ENCODE results near the gene NAA15. TPM values are rescaled to one million over a fixed set of nuclear protein-coding genes. Genes with fewer than 3 reads are reported as not detected.
"Not testable (repeated sequence)": the region's sequence is repeated elsewhere in the genome, so short reads cannot be mapped to it uniquely, and the experiment has no call there.

NAA15 gene
- total RNA-seq, 1 experiment from 2014 or later, result 80.6 TPM

DNA sequence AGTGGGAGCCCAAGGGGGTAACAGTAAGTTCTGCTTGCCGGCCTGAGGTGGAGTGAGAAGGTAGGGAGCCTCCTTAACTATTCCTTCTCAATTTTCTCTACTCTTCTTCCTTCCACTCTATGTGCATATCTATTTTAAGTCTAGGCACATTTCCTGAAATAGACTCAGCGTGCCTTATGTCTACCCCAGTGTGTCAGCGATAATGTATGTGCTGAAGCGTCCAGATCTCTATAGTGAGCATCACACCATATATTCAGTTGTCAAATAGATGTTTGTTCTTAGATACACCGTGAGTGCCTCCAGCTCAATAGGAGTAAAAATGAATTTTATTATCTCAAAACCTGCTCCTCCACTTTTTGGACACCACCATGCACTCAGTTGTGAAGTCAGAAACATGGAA is 101.1 kb downstream of the NAA15 start:
- POLR2A ChIA-PET, result interaction anchor here (0.8 to 1.2 kb wide), 2 partner anchors 14 to 55 kb away, joined by 3 to 5 read pairs; no protein-coding TSS in a partner anchor
- Mint-ChIP-seq H3K27me3 (ENCODE audit: insufficient read depth, unreplicated experiment) (no peaks in the 10 kb centered on the region), H3K27ac (ENCODE audit: low read depth, unreplicated experiment) (no peak overlapping the region), H3K9me3 (ENCODE audit: unreplicated experiment) (no peaks in the 10 kb centered on the region), H3K4me1 (ENCODE audit: insufficient read depth, unreplicated experiment) (no peaks in the 10 kb centered on the region), H3K36me3 (ENCODE audit: insufficient read depth, unreplicated experiment) (peaks cover 30% of the 10 kb centered on the region), H3K4me3 (ENCODE audit: unreplicated experiment) (no peak overlapping the region)
- intact Hi-C loops (cut with micrococcal nuclease), result no loop called here
- TF ChIP-seq, protein P1, sequence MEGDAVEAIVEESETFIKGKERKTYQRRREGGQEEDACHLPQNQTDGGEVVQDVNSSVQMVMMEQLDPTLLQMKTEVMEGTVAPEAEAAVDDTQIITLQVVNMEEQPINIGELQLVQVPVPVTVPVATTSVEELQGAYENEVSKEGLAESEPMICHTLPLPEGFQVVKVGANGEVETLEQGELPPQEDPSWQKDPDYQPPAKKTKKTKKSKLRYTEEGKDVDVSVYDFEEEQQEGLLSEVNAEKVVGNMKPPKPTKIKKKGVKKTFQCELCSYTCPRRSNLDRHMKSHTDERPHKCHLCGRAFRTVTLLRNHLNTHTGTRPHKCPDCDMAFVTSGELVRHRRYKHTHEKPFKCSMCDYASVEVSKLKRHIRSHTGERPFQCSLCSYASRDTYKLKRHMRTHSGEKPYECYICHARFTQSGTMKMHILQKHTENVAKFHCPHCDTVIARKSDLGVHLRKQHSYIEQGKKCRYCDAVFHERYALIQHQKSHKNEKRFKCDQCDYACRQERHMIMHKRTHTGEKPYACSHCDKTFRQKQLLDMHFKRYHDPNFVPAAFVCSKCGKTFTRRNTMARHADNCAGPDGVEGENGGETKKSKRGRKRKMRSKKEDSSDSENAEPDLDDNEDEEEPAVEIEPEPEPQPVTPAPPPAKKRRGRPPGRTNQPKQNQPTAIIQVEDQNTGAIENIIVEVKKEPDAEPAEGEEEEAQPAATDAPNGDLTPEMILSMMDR (IDR thresholded peaks at IDR 0.05; ENCODE audit: unreplicated experiment), result no peak
- no peak for DNase-seq (ENCODE audit: unreplicated experiment)
- no TSS peak for BruUV-seq (replicated peaks)
- CTCF ChIA-PET, result interaction anchor here (0.6 to 1.1 kb wide), 4 partner anchors 14 to 302 kb away, joined by 3 read pairs; no protein-coding TSS in a partner anchor

DNA sequence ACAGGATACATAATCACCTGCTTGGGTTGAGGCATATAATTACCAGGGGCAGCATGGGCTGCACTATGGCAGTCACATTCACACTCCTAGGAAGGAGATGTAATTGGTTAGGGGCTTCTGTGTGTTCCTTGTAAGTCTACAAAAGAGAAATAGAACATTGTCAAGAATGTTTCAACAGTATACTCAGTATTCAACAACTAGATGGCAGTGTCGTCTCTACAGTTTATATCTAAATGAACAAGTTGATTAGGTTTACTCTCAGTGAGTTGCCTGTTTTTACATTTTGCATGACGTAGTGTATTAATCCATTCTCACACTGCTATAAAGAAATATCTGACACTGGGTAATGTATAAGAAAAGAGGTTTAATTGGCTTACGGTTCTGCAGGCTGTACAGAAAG is 102.2 kb downstream of the NAA15 start:
- Mint-ChIP-seq H3K36me3 (ENCODE audit: insufficient read depth, unreplicated experiment) (peaks cover 34% of the 10 kb centered on the region), H3K27ac (ENCODE audit: low read depth, unreplicated experiment) (no peak overlapping the region), H3K4me3 (ENCODE audit: unreplicated experiment) (no peak overlapping the region), H3K4me1 (ENCODE audit: insufficient read depth, unreplicated experiment) (no peaks in the 10 kb centered on the region), H3K27me3 (ENCODE audit: insufficient read depth, unreplicated experiment) (no peaks in the 10 kb centered on the region), H3K9me3 (ENCODE audit: unreplicated experiment) (no peaks in the 10 kb centered on the region)
- no TSS peak for BruUV-seq (replicated peaks)
- ChIA-PET POLR2A (interaction anchor here (1.2 kb wide), 1 partner anchor 13 kb away, joined by 3 read pairs; no protein-coding TSS in a partner anchor), CTCF (interaction anchor here (0.9 kb wide), 1 partner anchor 10 kb away, joined by 3 read pairs; no protein-coding TSS in a partner anchor)
- intact Hi-C loops (cut with micrococcal nuclease), result no loop called here
- TF ChIP-seq, protein P1 (IDR thresholded peaks at IDR 0.05; ENCODE audit: unreplicated experiment), result no peak
- peak; percentile 4 for DNase-seq (ENCODE audit: unreplicated experiment)

DNA sequence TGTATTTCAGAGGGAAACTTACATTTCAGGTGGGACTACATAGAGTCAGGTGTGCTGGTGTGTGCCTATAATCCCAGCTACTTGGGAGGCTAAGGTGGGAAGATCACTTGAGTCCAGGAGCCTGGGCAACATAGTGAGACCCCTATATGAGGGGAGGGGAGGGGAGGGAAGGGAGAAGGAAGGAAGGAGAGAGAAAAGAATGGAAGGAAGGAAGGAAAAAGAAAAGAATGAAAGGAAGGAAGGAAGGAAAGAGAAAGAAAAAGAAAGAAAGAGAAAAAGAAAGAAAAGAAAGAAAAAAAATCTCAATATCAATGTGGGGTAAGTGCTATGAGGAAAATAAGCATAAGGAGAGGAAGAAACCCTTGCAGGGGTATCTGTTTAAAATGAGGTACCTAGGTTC is 109.0 kb downstream of the NAA15 start:
- Mint-ChIP-seq H3K4me3 (ENCODE audit: unreplicated experiment) (no peak overlapping the region), H3K4me1 (ENCODE audit: insufficient read depth, unreplicated experiment) (no peaks in the 10 kb centered on the region), H3K27ac (ENCODE audit: low read depth, unreplicated experiment) (peak overlapping the region; percentile 11), H3K36me3 (ENCODE audit: insufficient read depth, unreplicated experiment) (peaks cover 29% of the 10 kb centered on the region), H3K9me3 (ENCODE audit: unreplicated experiment) (no peaks in the 10 kb centered on the region), H3K27me3 (ENCODE audit: insufficient read depth, unreplicated experiment) (no peaks in the 10 kb centered on the region)
- ChIA-PET POLR2A (no interaction called here), CTCF (no interaction called here)
- intact Hi-C loops (cut with micrococcal nuclease), result loop anchor here (10.0 kb wide), 1 partner anchor 234 kb away; no protein-coding TSS in a partner anchor
- no peak for DNase-seq (ENCODE audit: unreplicated experiment)
- no TSS peak for BruUV-seq (replicated peaks)
- TF ChIP-seq, protein P1 (IDR thresholded peaks at IDR 0.05; ENCODE audit: unreplicated experiment), result no peak

DNA sequence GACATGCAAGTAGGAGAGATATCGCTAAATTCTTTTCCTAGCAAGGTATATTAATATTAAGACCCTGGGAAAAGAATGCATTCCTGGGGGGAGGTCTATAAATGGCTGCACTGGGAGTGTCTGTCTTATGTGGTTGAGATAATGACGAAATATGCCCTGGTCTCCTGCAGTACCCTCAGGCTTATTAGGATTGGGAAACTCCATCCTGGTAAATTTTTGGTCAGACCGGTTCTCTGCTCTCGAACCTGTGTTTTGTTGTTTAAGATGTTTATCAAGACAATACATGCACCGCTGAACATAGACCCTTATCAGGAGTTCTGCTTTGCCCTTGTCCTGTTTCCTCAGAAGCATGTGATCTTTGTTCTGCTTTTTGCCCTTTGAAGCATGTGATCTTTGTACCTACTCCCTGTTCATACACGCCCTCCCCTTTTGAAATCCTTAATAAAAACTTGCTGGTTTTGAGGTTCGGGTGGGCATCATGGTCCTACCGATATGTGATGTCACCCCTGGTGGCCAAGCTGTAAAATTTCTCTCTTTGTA is 113.4 kb downstream of the NAA15 start:
- H3K27ac Mint-ChIP-seq (ENCODE audit: low read depth, unreplicated experiment); BruUV-seq (replicated peaks); H3K9me3 Mint-ChIP-seq (ENCODE audit: unreplicated experiment); H3K4me3 Mint-ChIP-seq (ENCODE audit: unreplicated experiment); H3K27me3 Mint-ChIP-seq (ENCODE audit: insufficient read depth, unreplicated experiment); CTCF ChIA-PET: not testable (repeated sequence)
- DNase-seq (ENCODE audit: unreplicated experiment), result peak; percentile 9
- intact Hi-C loops (cut with micrococcal nuclease), result loop anchor here (5.0 to 10.0 kb wide), 2 partner anchors 83 to 230 kb away; no protein-coding TSS in a partner anchor
- Mint-ChIP-seq H3K36me3 (ENCODE audit: insufficient read depth, unreplicated experiment) (peaks cover 32% of the 10 kb centered on the region), H3K4me1 (ENCODE audit: insufficient read depth, unreplicated experiment) (peaks cover 14% of the 10 kb centered on the region)
- POLR2A ChIA-PET, result interaction anchor here (5.7 kb wide), 1 partner anchor 39 kb away, joined by 70 read pairs; the partner anchor contains the start of gene RAB33B
